ENCODE results near the gene FBN2.

Gene FBN2

DNA sequence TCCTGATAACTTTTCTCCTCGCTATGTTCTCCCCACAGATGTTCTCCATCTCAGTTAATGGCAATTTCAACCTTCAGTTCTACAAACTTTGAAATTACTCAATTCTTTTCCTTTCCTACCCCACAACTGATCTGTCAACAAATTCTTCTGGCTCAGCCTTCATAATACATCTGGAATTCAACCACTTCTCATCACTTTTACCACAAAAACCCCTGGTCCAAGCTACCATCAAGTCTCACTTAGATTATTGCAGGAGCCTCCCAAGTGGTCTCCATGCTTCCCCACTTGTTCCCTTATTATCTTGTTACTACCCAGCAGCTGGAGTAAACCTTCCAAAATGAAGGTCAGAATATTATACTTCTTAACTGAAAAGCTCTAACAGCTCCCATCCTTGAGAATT lies 110.1 kb downstream of the FBN2 start:
- H3K4me1 ChIP-seq (ENCODE audit: insufficient read depth, insufficient read length): no peaks in the 10 kb centered on the region
- no peak overlapping the region for H3K4me3 ChIP-seq (ENCODE audit: insufficient read length, low read depth)
- no peak overlapping the region for H3K9ac ChIP-seq (ENCODE audit: insufficient read length, low read depth)
- no peaks in the 10 kb centered on the region for H3K27me3 ChIP-seq (ENCODE audit: insufficient read depth, insufficient read length)
- no peaks in the 10 kb centered on the region for H3K9me3 ChIP-seq (ENCODE audit: insufficient read depth, low read length)
- peaks cover 7% of the 10 kb centered on the region for H3K36me3 ChIP-seq (ENCODE audit: insufficient read depth, insufficient read length, low read length)
- no peak for DNase-seq (ENCODE audit: low read depth, low spot score)
- TF ChIP-seq SUZ12 (IDR thresholded peaks at IDR 0.05; ENCODE audit: extremely low read depth, insufficient read depth, insufficient read length) (no peak), YY1 (IDR thresholded peaks at IDR 0.05; ENCODE audit: insufficient read depth, insufficient read length) (no peak), ZNF274 (IDR thresholded peaks at IDR 0.05; ENCODE audit: low read depth, low read length) (no peak)

- no peak overlapping the region for H3K9ac ChIP-seq (ENCODE audit: insufficient read length, low read depth)
- H3K4me1 ChIP-seq (ENCODE audit: insufficient read depth, insufficient read length): no peaks in the 10 kb centered on the region
- no peaks in the 10 kb centered on the region for H3K9me3 ChIP-seq (ENCODE audit: insufficient read depth, low read length)
- no peak overlapping the region for H3K4me3 ChIP-seq (ENCODE audit: insufficient read length, low read depth)
- H3K36me3 ChIP-seq (ENCODE audit: insufficient read depth, insufficient read length, low read length): peaks cover 7% of the 10 kb centered on the region
- no peak for DNase-seq (ENCODE audit: low read depth, low spot score)
- H3K27me3 ChIP-seq (ENCODE audit: insufficient read depth, insufficient read length): no peaks in the 10 kb centered on the region
- TF ChIP-seq ZNF274 (IDR thresholded peaks at IDR 0.05; ENCODE audit: low read depth, low read length) (no peak), YY1 (IDR thresholded peaks at IDR 0.05; ENCODE audit: insufficient read depth, insufficient read length) (no peak)
Measured at GRCh38 chr5:128426090-128426534, 111.9 kb downstream of the FBN2 start.

DNA sequence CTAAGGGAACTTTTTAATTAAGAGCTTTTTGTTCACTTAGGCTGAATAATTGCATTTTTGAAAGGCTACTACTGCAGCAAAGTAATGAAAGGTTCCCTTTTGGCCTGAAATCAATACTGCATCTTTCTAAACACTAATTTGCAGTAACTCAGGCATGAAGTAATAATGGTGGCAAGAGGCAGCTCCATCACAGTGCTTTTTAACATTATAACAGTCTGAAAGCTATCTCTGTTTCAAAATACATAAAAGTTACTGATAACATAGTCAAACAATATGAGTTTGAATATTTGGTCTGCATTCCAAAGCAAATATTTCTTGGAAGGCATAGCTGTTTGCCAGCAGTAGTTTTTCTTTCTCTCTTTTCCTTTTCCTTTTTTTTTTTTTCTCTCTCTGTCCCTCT lies 113.4 kb downstream of the FBN2 start:
- TF ChIP-seq YY1 (IDR thresholded peaks at IDR 0.05; ENCODE audit: insufficient read depth, insufficient read length): no peak
- TF ChIP-seq SUZ12 (IDR thresholded peaks at IDR 0.05; ENCODE audit: extremely low read depth, insufficient read depth, insufficient read length): no peak
- TF ChIP-seq ZNF274 (IDR thresholded peaks at IDR 0.05; ENCODE audit: low read depth, low read length): no peak
- Histone ChIP-seq H3K4me1 (ENCODE audit: insufficient read depth, insufficient read length) (no peaks in the 10 kb centered on the region), H3K9ac (ENCODE audit: insufficient read length, low read depth) (no peak overlapping the region)

GRCh38 chr5:128422612-128423011 lies 115.4 kb downstream of the FBN2 start:
- Histone ChIP-seq H3K4me3 (ENCODE audit: insufficient read length, low read depth) (no peak overlapping the region), H3K36me3 (ENCODE audit: insufficient read depth, insufficient read length, low read length) (peaks cover 7% of the 10 kb centered on the region), H3K9ac (ENCODE audit: insufficient read length, low read depth) (no peak overlapping the region), H3K9me3 (ENCODE audit: insufficient read depth, low read length) (no peaks in the 10 kb centered on the region), H3K4me1 (ENCODE audit: insufficient read depth, insufficient read length) (no peaks in the 10 kb centered on the region), H3K27me3 (ENCODE audit: insufficient read depth, insufficient read length) (no peaks in the 10 kb centered on the region)
- DNase-seq (ENCODE audit: low read depth, low spot score): no peak
- TF ChIP-seq ZNF274 (IDR thresholded peaks at IDR 0.05; ENCODE audit: low read depth, low read length) (no peak), YY1 (IDR thresholded peaks at IDR 0.05; ENCODE audit: insufficient read depth, insufficient read length) (no peak), SUZ12 (IDR thresholded peaks at IDR 0.05; ENCODE audit: extremely low read depth, insufficient read depth, insufficient read length) (no peak)

More for the DNA sequence above, 113.4 kb downstream of the FBN2 start:
- no peaks in the 10 kb centered on the region for H3K9me3 ChIP-seq (ENCODE audit: insufficient read depth, low read length)
- no peak for DNase-seq (ENCODE audit: low read depth, low spot score)
- no peaks in the 10 kb centered on the region for H3K27me3 ChIP-seq (ENCODE audit: insufficient read depth, insufficient read length)
- peaks cover 7% of the 10 kb centered on the region for H3K36me3 ChIP-seq (ENCODE audit: insufficient read depth, insufficient read length, low read length)
- no peak overlapping the region for H3K4me3 ChIP-seq (ENCODE audit: insufficient read length, low read depth)

GRCh38 chr5:128414469-128414868 lies 123.6 kb downstream of the FBN2 start:
- no peak for TF ChIP-seq YY1 (IDR thresholded peaks at IDR 0.05; ENCODE audit: insufficient read depth, insufficient read length)
- no peak for TF ChIP-seq SUZ12 (IDR thresholded peaks at IDR 0.05; ENCODE audit: extremely low read depth, insufficient read depth, insufficient read length)
- H3K9me3 ChIP-seq (ENCODE audit: insufficient read depth, low read length): no peaks in the 10 kb centered on the region
- H3K27me3 ChIP-seq (ENCODE audit: insufficient read depth, insufficient read length): no peaks in the 10 kb centered on the region
- no peaks in the 10 kb centered on the region for H3K4me1 ChIP-seq (ENCODE audit: insufficient read depth, insufficient read length)
- H3K4me3 ChIP-seq (ENCODE audit: insufficient read length, low read depth): no peak overlapping the region
- DNase-seq (ENCODE audit: low read depth, low spot score): no peak
- peaks cover 9% of the 10 kb centered on the region for H3K36me3 ChIP-seq (ENCODE audit: insufficient read depth, insufficient read length, low read length)
- no peak overlapping the region for H3K9ac ChIP-seq (ENCODE audit: insufficient read length, low read depth)

DNA sequence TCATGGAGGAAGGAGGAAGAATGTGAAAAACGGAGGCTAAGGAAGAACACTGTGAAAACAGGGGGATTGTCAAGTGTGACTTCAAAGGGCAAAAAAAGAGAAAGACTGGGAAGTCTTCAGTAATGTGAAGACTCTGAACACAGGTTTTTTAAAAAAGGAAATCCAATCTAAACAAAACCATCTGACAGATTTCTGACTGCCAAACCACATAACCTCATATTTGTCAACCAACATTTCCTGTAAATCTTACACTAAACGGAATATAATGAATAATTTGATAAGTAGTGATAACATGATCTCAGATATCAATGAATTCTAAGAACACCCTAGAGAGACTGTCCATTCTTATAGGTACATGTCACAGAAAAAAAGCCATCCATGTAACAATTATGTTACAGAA lies 124.7 kb downstream of the FBN2 start:
- no peak for DNase-seq (ENCODE audit: low read depth, low spot score)
- H3K36me3 ChIP-seq (ENCODE audit: insufficient read depth, insufficient read length, low read length): peaks cover 9% of the 10 kb centered on the region

DNA sequence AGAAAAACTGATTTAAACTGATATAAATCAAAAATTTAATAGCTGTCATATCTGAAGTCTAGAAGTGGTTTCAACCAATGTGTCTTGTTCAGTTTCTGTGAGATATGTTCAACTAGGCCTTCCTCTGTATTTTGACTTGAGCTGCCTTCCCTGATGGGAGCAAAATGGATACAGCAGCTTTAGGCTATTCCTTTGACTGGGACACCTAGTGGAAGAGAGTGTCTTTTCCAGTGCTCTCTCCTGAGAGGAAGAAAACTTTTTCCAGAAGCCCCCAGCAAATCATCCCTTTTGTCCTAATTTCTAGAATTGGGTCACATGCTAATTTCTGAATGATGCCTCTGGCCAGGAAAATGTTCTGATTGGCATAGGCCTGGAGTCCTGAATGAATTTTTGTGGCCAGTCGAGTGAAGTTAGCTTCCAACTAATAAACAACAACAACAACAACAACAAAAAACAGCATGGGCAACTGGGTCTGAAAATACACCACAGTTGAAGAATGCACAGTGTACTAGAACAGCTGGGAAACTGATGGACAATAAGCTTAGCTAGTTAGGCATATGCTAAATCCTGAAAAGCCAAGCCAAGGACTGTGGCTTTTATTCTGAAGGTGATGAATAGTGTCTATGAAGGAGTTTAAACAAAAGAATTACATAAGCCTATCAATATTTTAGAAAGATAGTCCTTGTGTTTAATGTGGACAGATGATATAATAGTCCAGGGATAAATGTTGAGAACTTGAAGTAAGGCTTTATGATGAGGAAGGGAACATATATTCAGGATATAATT lies 125.7 kb downstream of the FBN2 start:
- peaks cover 15% of the 10 kb centered on the region for H3K36me3 ChIP-seq (ENCODE audit: insufficient read depth, insufficient read length, low read length)
- H3K4me1 ChIP-seq (ENCODE audit: insufficient read depth, insufficient read length): no peaks in the 10 kb centered on the region
- no peak overlapping the region for H3K9ac ChIP-seq (ENCODE audit: insufficient read length, low read depth)
- no peak for DNase-seq (ENCODE audit: low read depth, low spot score)
- H3K9me3 ChIP-seq (ENCODE audit: insufficient read depth, low read length): no peaks in the 10 kb centered on the region
- H3K27me3 ChIP-seq (ENCODE audit: insufficient read depth, insufficient read length): no peaks in the 10 kb centered on the region
- H3K4me3 ChIP-seq (ENCODE audit: insufficient read length, low read depth): no peak overlapping the region
- no peak for TF ChIP-seq ZNF274 (IDR thresholded peaks at IDR 0.05; ENCODE audit: low read depth, low read length)
- TF ChIP-seq SUZ12 (IDR thresholded peaks at IDR 0.05; ENCODE audit: extremely low read depth, insufficient read depth, insufficient read length): no peak
- no peak for TF ChIP-seq YY1 (IDR thresholded peaks at IDR 0.05; ENCODE audit: insufficient read depth, insufficient read length)

More for the DNA sequence above, 124.7 kb downstream of the FBN2 start:
- no peak overlapping the region for H3K9ac ChIP-seq (ENCODE audit: insufficient read length, low read depth)
- no peak for TF ChIP-seq ZNF274 (IDR thresholded peaks at IDR 0.05; ENCODE audit: low read depth, low read length)
- TF ChIP-seq YY1 (IDR thresholded peaks at IDR 0.05; ENCODE audit: insufficient read depth, insufficient read length): no peak
- TF ChIP-seq SUZ12 (IDR thresholded peaks at IDR 0.05; ENCODE audit: extremely low read depth, insufficient read depth, insufficient read length): no peak
- H3K9me3 ChIP-seq (ENCODE audit: insufficient read depth, low read length): no peaks in the 10 kb centered on the region
- no peak overlapping the region for H3K4me3 ChIP-seq (ENCODE audit: insufficient read length, low read depth)
- no peaks in the 10 kb centered on the region for H3K4me1 ChIP-seq (ENCODE audit: insufficient read depth, insufficient read length)
- no peaks in the 10 kb centered on the region for H3K27me3 ChIP-seq (ENCODE audit: insufficient read depth, insufficient read length)
